ENCODE results near the gene SCN2A.
"Not testable (repeated sequence)": the region's sequence is repeated elsewhere in the genome, so short reads cannot be mapped to it uniquely, and the experiment has no call there.

SCN2A gene

DNA sequence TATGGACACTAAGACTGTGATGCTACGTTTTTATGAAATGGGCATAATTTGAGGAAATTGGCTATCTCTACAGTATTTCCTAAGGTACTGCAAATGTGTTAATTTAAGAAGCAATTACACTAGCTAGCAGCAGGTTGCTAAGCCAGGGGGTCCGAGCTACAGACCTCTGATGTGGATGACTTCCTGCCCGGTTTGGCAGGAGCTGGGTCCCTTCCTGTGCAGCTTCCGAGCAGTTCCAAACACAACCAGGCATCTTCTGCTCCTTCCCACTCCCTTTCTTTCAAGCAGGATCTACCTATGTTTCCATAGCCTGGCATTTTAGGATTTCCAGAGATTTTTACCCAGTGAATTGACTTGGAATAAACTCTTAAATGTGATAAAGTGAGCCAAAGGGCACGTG, 55.7 kb downstream of the SCN2A start:
- in situ Hi-C loops (cut with HindIII; ENCODE audit: low pct_ligation_motif_present, low pct_unique_long_range_greater_than_20kb, low sequenced_read_pairs), result no loop called here
- DNase-seq, result no peak

DNA sequence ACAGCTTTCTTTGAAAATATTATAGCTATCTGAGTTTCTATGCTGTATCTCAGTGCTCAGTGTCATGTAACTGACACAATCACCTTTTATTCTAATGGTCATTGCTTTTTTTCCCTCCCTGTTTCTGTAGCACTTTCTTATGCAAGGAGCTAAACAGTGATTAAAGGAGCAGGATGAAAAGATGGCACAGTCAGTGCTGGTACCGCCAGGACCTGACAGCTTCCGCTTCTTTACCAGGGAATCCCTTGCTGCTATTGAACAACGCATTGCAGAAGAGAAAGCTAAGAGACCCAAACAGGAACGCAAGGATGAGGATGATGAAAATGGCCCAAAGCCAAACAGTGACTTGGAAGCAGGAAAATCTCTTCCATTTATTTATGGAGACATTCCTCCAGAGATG, 56.4 kb downstream of the SCN2A start:
- in situ Hi-C loops (cut with HindIII; ENCODE audit: low pct_ligation_motif_present, low pct_unique_long_range_greater_than_20kb, low sequenced_read_pairs), result no loop called here
- no peak for DNase-seq

DNA sequence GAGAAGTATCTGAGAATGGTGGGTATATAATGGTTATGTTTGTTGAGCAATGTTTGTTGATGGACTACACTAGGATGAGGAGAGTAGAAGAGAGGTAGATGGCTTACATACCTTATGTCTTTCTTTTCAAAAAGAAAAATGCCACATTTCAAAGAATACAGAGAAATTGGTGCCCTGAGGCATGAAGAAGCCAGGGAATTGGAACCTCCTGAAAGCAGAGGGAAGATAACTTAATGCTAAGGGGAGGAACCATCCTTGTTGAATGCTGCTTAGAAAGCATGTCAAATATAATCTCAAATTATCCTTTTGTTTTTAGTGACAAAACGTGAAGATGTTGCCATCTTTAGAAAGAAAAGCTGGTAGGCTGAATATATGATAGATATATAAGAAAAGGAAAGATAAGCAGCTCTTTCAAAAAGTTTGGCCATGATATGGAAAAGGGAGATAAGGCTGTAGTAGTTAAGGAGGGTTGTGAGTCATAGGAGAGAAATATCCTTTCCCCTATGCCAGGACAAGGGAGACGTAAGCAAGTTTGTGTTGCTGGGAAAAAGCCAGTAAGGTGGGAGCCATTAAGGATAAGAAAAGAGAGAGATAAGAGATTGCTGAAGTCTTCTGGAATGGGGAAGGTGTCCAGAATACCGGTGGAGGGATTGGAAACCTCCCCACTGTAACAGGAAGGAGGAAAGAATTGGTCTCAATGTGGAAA, 66.3 kb downstream of the SCN2A start:
- no peak for DNase-seq

DNA sequence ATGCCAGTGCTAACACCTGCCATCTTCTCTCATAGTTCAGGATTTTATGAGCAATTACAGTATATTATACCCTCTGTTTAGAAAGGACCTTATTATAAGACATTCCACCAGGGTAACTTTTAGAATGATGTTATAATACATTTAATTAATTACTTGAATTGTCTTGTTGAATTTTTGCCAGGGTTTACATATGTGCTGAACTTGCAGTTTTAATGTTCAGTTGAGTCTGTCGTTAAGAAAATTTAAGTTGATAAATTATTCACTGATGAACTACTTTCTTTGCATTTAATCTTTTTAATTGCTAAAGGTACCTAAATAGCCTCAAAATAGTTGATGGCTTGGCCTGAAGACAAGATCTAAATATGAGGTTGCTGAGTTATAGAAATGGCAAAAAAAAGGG, 68.1 kb downstream of the SCN2A start:
- DNase-seq, result no peak
- in situ Hi-C loops (cut with HindIII; ENCODE audit: low pct_ligation_motif_present, low pct_unique_long_range_greater_than_20kb, low sequenced_read_pairs), result no loop called here

More for the DNA sequence above, 66.3 kb downstream of the SCN2A start:
- in situ Hi-C loops (cut with HindIII; ENCODE audit: low pct_ligation_motif_present, low pct_unique_long_range_greater_than_20kb, low sequenced_read_pairs), result no loop called here

DNA sequence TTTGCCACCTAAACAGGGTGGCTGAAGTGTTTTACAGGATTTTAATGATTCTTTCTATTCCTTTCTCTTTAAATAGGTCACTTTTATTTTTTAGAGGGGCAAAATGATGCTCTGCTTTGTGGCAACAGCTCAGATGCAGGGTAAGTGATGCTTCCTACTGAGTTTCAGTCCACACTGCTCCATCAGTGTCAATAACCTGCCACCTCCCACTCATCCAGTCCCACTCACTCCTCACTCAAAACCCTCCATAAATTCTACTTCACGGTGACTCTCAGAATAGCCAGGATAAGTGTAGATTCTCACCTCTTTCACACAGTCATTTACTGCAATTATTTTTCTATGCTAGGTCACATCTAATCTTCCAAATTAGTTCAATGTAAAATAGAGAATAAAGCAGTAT, 72.7 kb downstream of the SCN2A start:
- DNase-seq, result no peak
- in situ Hi-C loops (cut with HindIII; ENCODE audit: low pct_ligation_motif_present, low pct_unique_long_range_greater_than_20kb, low sequenced_read_pairs), result no loop called here

DNA sequence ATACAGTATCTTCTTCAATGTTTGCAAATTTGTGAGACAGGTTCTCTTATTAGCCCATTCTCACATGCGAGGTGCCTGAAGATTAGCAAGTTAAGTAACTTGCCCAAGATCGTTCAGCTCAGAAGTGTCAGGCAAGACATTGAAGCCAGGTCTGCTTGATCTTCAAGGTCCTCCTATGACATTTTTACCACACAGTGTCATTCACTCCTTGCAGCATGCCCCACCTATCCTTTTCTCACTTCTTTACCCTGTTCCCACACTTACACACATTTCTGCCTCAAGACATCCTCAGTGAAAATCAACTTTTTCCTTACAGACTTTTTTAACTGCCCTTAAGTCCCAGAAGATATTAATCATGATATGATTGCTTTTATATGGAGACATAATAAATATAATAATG, 73.8 kb downstream of the SCN2A start:
- DNase-seq, result no peak
- in situ Hi-C loops (cut with HindIII; ENCODE audit: low pct_ligation_motif_present, low pct_unique_long_range_greater_than_20kb, low sequenced_read_pairs), result no loop called here

DNA sequence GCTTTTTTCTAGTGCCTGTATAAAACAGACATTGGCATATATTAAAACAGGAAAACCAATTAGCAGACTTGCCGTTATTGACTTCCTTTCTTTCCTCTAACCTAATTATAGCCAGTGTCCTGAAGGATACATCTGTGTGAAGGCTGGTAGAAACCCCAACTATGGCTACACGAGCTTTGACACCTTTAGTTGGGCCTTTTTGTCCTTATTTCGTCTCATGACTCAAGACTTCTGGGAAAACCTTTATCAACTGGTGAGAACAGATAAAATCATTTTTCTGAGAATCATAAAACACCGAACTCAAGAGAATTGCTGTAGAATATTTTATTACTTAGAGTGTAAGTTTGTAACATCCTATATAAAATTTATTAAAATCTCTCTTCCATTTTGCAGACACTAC, 74.3 kb downstream of the SCN2A start:
- DNase-seq, result no peak
- in situ Hi-C loops (cut with HindIII; ENCODE audit: low pct_ligation_motif_present, low pct_unique_long_range_greater_than_20kb, low sequenced_read_pairs), result no loop called here

DNA sequence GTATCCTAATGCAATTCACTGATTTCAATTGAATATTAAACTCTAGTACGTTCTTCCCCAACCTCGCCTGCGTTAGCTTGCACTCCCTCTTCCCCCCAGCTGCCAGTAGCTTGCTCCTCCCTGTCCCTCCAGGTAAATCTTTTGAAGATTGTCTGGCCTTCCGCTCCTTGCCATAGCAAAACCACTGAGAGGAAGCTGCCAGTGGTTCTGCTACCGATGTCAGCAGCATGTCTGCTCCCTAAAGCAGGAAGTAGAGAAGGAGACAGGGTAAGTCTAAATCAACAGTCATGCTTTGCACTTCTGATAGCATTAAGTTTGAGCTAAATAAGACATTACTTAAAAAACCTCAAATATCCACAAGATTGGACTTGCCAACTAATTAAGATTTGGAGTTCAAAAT, 89.1 kb downstream of the SCN2A start:
- no peak for DNase-seq
- in situ Hi-C loops (cut with HindIII; ENCODE audit: low pct_ligation_motif_present, low pct_unique_long_range_greater_than_20kb, low sequenced_read_pairs), result no loop called here

DNA sequence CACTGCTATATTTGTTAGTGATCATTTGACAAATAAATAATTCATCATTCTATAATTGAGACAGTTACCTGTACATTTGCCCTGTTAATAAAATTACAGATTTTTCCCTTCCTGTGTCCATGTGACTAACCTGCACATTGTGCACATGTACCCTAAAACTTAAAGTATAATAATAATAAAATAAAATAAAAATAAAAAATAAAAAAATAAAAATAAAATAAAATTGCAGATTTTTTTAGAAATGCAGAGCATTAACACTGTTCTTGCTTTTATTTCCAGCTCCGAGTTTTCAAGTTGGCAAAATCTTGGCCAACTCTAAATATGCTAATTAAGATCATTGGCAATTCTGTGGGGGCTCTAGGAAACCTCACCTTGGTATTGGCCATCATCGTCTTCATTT, 105.1 kb downstream of the SCN2A start:
- not testable (repeated sequence) for DNase-seq

DNA sequence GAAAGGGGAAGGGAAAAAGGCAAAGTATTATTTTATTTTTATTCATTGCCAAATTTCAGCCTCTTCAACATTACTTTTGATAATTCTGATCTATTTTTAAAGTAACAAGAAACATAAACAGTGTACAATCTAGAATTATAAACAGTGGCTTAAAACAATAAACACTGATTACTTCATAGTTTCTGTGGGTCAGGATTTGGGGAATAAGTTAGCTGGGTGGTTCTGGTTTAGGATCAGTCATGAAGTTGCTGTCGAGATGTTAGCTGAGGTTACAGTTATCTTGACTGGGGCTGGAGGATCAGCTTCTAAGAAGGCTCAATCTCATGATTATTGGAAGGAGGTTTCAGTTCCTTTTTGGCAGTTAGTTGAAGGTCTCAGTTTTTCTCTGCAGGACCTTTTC, 109.2 kb downstream of the SCN2A start:
- no peak for DNase-seq
- in situ Hi-C loops (cut with HindIII; ENCODE audit: low pct_ligation_motif_present, low pct_unique_long_range_greater_than_20kb, low sequenced_read_pairs), result no loop called here

More for the DNA sequence above, 105.1 kb downstream of the SCN2A start:
- in situ Hi-C loops (cut with HindIII; ENCODE audit: low pct_ligation_motif_present, low pct_unique_long_range_greater_than_20kb, low sequenced_read_pairs), result not testable (repeated sequence)

DNA sequence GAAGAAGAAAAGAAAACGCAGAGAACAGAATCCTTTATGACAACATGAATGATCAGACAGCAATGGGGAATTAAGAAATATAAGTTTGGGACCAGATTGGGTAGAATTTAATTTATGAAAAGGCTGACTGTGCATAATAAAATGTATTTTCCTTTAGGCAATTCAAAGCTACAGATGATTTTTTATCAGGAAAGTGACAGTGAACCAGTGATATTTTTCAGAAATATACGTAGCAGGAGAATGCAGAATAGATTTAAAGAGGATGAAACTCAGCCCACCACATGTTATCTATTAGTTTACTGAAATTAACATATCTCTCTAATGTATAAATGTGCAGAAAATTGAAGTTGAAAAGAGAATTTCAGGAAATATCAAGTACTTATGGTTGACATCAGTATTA, 110.0 kb downstream of the SCN2A start:
- in situ Hi-C loops (cut with HindIII; ENCODE audit: low pct_ligation_motif_present, low pct_unique_long_range_greater_than_20kb, low sequenced_read_pairs), result no loop called here
- no peak for DNase-seq

DNA sequence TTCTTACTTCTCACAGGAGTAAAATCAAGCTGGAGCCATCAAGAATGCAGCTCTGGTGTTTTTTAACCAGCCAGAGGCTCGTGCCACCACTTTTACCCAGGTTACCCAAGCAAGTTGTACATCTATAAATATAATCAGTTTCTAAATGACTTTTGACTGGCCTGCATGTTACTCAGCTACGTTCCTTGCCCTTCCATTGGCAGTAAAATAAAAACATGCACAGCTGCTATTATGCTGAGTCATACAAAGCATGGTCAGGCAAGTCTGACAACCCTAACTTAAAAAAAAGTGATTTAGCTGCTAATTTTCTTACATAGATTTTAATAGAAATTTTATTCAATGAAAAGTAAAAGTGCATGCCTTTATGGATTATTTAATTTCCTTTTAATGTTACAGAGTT, 118.5 kb downstream of the SCN2A start:
- peak; percentile 37 for DNase-seq
- in situ Hi-C loops (cut with HindIII; ENCODE audit: low pct_ligation_motif_present, low pct_unique_long_range_greater_than_20kb, low sequenced_read_pairs), result no loop called here

DNA sequence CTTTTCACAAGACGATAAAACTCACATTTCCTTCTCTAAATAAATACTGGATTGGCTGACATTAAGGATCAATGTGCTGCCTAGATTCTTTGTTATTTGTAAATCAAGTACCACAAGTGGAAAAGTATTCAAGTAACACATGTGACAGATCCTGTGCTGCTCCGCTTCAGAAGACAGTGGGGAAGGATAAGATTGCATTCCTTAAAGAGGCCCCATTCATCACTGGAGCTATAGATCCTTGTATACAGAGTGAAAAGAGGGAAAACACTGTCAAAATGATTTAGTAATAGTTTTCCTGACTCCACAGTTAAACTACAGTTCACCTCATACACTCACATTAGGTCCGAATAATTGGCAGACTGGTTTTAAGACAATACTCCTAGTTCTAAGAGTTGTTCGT, 122.3 kb downstream of the SCN2A start:
- DNase-seq, result no peak
- in situ Hi-C loops (cut with HindIII; ENCODE audit: low pct_ligation_motif_present, low pct_unique_long_range_greater_than_20kb, low sequenced_read_pairs), result no loop called here

DNA sequence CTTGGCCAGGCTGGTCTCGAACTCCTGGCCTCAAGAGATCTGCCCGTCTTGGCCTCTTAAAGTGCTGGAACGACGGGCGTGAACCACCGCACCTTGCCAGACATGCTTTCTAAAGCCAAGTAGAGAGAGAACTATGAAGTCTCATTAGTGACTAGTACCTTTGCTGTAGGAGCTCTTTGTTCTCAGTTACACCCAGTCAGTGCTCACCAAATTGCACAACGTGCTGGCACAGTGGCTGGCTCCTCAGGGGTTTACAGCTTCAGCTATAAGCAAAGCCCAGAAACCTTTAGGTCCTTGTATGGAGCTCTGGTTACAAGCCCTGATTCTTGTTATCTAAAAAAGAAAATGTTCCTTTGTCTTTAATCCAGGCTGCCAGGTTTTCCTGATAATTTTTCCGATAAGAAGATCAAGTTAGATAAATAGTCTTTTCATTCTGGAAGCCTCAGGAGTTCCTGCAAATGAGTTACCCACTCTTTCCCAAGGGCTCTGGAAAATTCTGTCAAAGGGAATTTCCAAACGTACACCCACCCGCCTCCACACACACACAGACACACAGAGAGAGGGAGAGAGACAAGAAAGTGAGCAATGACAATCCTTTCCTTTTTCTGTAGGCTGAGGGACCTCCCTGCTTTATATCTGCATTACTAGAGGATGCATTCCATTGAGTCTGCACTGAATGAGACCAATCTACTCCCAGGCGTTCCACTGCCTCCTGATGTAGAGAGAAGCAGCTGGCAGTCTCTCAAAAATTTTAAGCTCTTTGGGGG, 130.1 kb downstream of the SCN2A start:
- in situ Hi-C loops (cut with HindIII; ENCODE audit: low pct_ligation_motif_present, low pct_unique_long_range_greater_than_20kb, low sequenced_read_pairs), result no loop called here
- DNase-seq, result no peak

DNA sequence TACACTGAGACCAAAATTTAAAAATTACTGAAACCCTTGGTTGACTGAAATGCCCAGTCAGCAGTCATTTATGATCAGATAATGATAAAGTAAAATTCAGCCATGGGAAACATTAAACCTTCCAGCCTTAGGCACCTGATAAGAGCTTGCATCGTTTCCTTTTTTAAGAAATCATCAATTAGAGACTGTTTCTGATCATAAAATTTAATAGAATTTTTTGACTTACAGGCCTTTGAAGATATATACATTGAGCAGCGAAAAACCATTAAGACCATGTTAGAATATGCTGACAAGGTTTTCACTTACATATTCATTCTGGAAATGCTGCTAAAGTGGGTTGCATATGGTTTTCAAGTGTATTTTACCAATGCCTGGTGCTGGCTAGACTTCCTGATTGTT, 130.7 kb downstream of the SCN2A start:
- DNase-seq, result no peak
- in situ Hi-C loops (cut with HindIII; ENCODE audit: low pct_ligation_motif_present, low pct_unique_long_range_greater_than_20kb, low sequenced_read_pairs), result no loop called here

DNA sequence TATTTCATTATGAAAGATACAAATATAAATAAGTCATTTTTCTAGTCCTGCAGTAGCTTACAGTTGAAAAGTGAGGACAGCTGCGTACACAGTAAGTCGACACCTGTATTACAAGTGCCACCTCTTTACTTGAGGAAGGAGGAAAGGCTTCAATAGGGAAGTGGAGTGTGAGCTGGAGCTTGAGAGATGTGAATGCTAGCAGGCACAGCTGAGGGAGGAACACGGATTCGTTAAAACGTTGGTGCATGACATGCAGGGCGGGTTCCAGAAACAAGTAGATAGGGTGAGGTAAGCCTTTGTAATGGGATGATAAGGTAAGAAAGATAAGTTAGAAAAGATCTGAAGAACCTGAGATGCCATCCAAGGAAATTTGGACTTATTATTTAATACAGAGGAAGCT, 132.1 kb downstream of the SCN2A start:
- no peak for DNase-seq
- in situ Hi-C loops (cut with HindIII; ENCODE audit: low pct_ligation_motif_present, low pct_unique_long_range_greater_than_20kb, low sequenced_read_pairs), result no loop called here

DNA sequence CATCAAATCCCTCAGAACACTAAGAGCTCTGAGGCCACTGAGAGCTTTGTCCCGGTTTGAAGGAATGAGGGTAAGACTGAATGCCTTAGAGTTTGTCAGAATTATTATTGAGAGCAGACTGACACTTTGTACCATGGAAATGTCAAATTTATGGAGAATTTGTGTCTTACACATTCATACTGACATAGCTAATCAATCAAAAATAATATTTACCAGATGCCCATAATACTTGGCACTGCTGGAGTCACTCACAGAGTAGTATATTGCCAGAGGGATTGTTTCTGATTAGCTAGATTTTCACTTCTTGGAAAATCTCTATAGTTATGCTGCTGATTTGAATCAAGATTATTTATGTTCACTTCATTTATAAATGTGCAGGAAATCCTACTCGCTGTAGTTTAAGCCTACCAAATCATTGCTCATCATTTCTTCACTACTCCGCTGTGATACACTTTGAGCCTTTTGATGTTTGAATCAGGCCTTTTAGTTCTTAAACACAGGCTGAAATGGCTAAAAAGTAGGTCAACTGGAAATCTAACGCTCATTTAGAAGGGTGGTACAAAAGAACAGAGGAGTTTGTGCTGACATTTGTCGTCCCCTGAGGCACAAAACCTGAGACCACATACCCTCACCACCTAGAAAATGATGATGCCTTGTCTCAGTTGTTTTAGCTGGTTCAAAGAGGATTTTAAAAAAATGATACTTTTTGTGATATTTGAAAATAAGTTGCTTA, 134.2 kb downstream of the SCN2A start:
- in situ Hi-C loops (cut with HindIII; ENCODE audit: low pct_ligation_motif_present, low pct_unique_long_range_greater_than_20kb, low sequenced_read_pairs), result no loop called here
- no peak for DNase-seq

DNA sequence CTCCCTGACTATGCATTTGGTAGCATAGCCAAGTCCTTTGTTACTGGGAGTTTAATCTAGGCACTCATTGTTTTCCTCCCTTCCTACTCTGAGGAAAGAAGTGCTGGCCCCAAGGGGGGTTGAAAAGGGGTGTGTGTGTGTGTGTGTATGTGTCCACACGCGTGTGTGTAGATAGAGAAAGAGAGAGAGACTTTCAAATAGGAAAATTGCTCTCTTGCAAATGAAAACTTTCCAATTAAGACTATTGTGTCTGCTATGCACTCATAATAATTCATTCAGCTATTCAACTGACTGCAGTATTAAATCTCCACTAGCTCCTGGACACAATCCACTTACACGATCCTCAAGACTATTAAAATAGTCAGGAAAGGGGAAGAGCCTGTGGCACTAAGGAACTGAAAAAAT, 137.4 kb downstream of the SCN2A start:
- in situ Hi-C loops (cut with HindIII; ENCODE audit: low pct_ligation_motif_present, low pct_unique_long_range_greater_than_20kb, low sequenced_read_pairs), result no loop called here
- no peak for DNase-seq

DNA sequence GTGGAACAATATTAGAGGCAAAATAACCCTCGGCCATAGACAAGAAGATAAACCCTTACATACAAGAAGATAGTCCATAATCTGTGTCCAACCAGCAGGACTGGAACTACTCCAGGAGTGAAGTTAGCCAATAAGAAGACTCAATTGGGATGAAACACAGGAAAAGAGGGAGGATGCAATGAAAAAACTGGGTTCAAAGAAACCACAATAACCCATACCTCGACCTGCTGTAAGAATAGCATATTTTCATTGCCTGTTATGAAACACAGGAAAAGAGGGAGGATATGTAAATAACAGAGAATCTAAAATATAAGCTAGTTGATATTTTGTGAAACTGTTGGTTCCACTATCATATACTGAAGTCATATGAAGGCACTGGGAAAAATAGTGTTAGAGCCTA, 143.1 kb downstream of the SCN2A start:
- in situ Hi-C loops (cut with HindIII; ENCODE audit: low pct_ligation_motif_present, low pct_unique_long_range_greater_than_20kb, low sequenced_read_pairs), result no loop called here
- no peak for DNase-seq

DNA sequence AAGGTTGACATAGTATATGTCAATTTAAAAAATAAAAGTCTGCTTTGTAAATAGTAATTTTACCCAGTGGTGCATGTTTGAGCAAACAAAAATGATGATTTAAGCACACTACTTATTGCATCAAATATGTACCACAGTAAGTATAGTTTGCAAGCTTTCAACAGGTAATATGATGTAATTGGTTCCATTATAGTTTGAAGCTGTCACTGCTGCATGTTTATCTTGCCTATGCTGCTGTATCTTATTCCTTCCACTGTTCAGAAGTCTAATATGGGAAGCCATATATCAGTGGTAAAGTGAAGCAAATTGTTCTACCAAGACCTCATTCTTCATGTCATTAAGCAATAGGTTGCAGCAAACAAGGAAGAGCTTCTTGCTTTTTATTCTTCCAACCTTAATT, 151.7 kb downstream of the SCN2A start:
- in situ Hi-C loops (cut with HindIII; ENCODE audit: low pct_ligation_motif_present, low pct_unique_long_range_greater_than_20kb, low sequenced_read_pairs), result no loop called here

More for the DNA sequence above, 151.7 kb downstream of the SCN2A start:
- no peak for DNase-seq
